Measurements from ENCODE around the gene CRIM1. TPM values are rescaled to one million over a fixed set of nuclear protein-coding genes. Genes with fewer than 3 reads are reported as not detected.

The CRIM1 gene
- total and polyA plus RNA-seq, 7 experiments from 2014 or later, result 0.10 to 7.1 (median 0.92) TPM

- no peaks in the 10 kb centered on the region for H3K4me1 ChIP-seq (ENCODE audit: control insufficient read depth in 2 of 2, insufficient read depth in 2 of 2, low read length in 2 of 2)
- Mint-ChIP-seq H3K27me3 (no peaks in the 10 kb centered on the region), H3K27ac (no peak overlapping the region), H3K36me3 (peaks cover 0 to 16% (median 0%) of the 10 kb centered on the region in 5 donors), H3K4me1 (peaks cover 0 to 11% (median 0%) of the 10 kb centered on the region in 7 donors), H3K4me3 (no peak overlapping the region), H3K9me3 (no peaks in the 10 kb centered on the region)
- ATAC-seq (no peak), DNase-seq (no peak)
- H3K36me3 ChIP-seq (ENCODE audit: control insufficient read depth in 2 of 3, insufficient read depth in 3 of 3, low read length in 3 of 3), result no peaks in the 10 kb centered on the region
- CTCF ChIA-PET, result no interaction called here
- H3K9me3 ChIP-seq (ENCODE audit: control insufficient read depth in 2 of 3, low read length in 3 of 3), result no peaks in the 10 kb centered on the region
- POLR2A ChIA-PET, result no interaction called here
- intact Hi-C loops (cut with micrococcal nuclease), result no loop called here
- H3K27me3 ChIP-seq (ENCODE audit: control insufficient read depth in 2 of 2, insufficient read depth in 2 of 2, low read length in 2 of 2), result no peaks in the 10 kb centered on the region
- H3K27ac ChIP-seq (ENCODE audit: low read depth, low read length), result no peak overlapping the region
- no peak overlapping the region for H3K4me3 ChIP-seq (ENCODE audit: low read length)
Measured at GRCh38 chr2:36528274-36528673, 172.7 kb downstream of the CRIM1 start.

- peaks cover 0 to 16% (median 0%) of the 10 kb centered on the region in 5 donors for H3K36me3 Mint-ChIP-seq
- no peaks in the 10 kb centered on the region for H3K27me3 Mint-ChIP-seq
- H3K4me3 Mint-ChIP-seq, result no peak overlapping the region
- ATAC-seq (no peak), DNase-seq (no peak)
- POLR2A ChIA-PET, result no interaction called here
- intact Hi-C loops (cut with micrococcal nuclease), result no loop called here
- peaks cover 0 to 11% (median 0%) of the 10 kb centered on the region in 7 donors for H3K4me1 Mint-ChIP-seq
- CTCF ChIA-PET, result interaction anchor here (0.6 kb wide), 1 partner anchor 1672 kb away, joined by 3 read pairs; no protein-coding TSS in a partner anchor
- H3K27me3 ChIP-seq (ENCODE audit: control insufficient read depth in 2 of 2, insufficient read depth in 2 of 2, low read length in 2 of 2), result no peaks in the 10 kb centered on the region
- no peaks in the 10 kb centered on the region for H3K9me3 ChIP-seq (ENCODE audit: control insufficient read depth in 2 of 3, low read length in 3 of 3)
- no peaks in the 10 kb centered on the region for H3K4me1 ChIP-seq (ENCODE audit: control insufficient read depth in 2 of 2, insufficient read depth in 2 of 2, low read length in 2 of 2)
- H3K4me3 ChIP-seq (ENCODE audit: low read length), result no peak overlapping the region
- no peak overlapping the region for H3K27ac ChIP-seq (ENCODE audit: low read depth, low read length)
- no peaks in the 10 kb centered on the region for H3K9me3 Mint-ChIP-seq
- H3K27ac Mint-ChIP-seq, result no peak overlapping the region
- H3K36me3 ChIP-seq (ENCODE audit: control insufficient read depth in 2 of 3, insufficient read depth in 3 of 3, low read length in 3 of 3), result no peaks in the 10 kb centered on the region
Measured at GRCh38 chr2:36528766-36529392, 173.3 kb downstream of the CRIM1 start.

GRCh38 chr2:36530178-36530982, 174.8 kb downstream of the CRIM1 start:
- no peaks in the 10 kb centered on the region for H3K27me3 ChIP-seq (ENCODE audit: control insufficient read depth in 2 of 2, insufficient read depth in 2 of 2, low read length in 2 of 2)
- CTCF ChIA-PET, result no interaction called here
- DNase-seq, result no peak

GRCh38 chr2:36530983-36531354, 175.4 kb downstream of the CRIM1 start:
- ATAC-seq (no peak), DNase-seq (no peak)
- H3K27ac ChIP-seq (ENCODE audit: low read depth, low read length), result no peak overlapping the region
- CTCF ChIA-PET, result no interaction called here
- no peak overlapping the region for H3K4me3 ChIP-seq (ENCODE audit: low read length)
- Mint-ChIP-seq H3K36me3 (peaks cover 0 to 12% (median 0%) of the 10 kb centered on the region in 5 donors), H3K9me3 (peaks cover 0 to 3% (median 0%) of the 10 kb centered on the region in 11 donors), H3K27ac (no peak overlapping the region), H3K4me3 (no peak overlapping the region), H3K27me3 (no peaks in the 10 kb centered on the region), H3K4me1 (peaks cover 0 to 11% (median 0%) of the 10 kb centered on the region in 7 donors)
- H3K27me3 ChIP-seq (ENCODE audit: control insufficient read depth in 2 of 2, insufficient read depth in 2 of 2, low read length in 2 of 2), result no peaks in the 10 kb centered on the region
- no peaks in the 10 kb centered on the region for H3K9me3 ChIP-seq (ENCODE audit: control insufficient read depth in 2 of 3, low read length in 3 of 3)
- no peaks in the 10 kb centered on the region for H3K4me1 ChIP-seq (ENCODE audit: control insufficient read depth in 2 of 2, insufficient read depth in 2 of 2, low read length in 2 of 2)
- POLR2A ChIA-PET, result no interaction called here
- H3K36me3 ChIP-seq (ENCODE audit: control insufficient read depth in 2 of 3, insufficient read depth in 3 of 3, low read length in 3 of 3), result no peaks in the 10 kb centered on the region
- intact Hi-C loops (cut with micrococcal nuclease), result no loop called here

More at GRCh38 chr2:36530178-36530982, 174.8 kb downstream of the CRIM1 start:
- H3K4me3 Mint-ChIP-seq, result no peak overlapping the region
- Histone ChIP-seq H3K4me3 (ENCODE audit: low read length) (no peak overlapping the region), H3K27ac (ENCODE audit: low read depth, low read length) (no peak overlapping the region), H3K36me3 (ENCODE audit: control insufficient read depth in 2 of 3, insufficient read depth in 3 of 3, low read length in 3 of 3) (no peaks in the 10 kb centered on the region), H3K4me1 (ENCODE audit: control insufficient read depth in 2 of 2, insufficient read depth in 2 of 2, low read length in 2 of 2) (no peaks in the 10 kb centered on the region), H3K9me3 (ENCODE audit: control insufficient read depth in 2 of 3, low read length in 3 of 3) (no peaks in the 10 kb centered on the region)
- H3K27ac Mint-ChIP-seq, result no peak overlapping the region
- peaks cover 0 to 3% (median 0%) of the 10 kb centered on the region in 11 donors for H3K9me3 Mint-ChIP-seq
- peaks cover 0 to 11% (median 0%) of the 10 kb centered on the region in 7 donors for H3K4me1 Mint-ChIP-seq
- H3K36me3 Mint-ChIP-seq, result peaks cover 0 to 12% (median 0%) of the 10 kb centered on the region in 5 donors
- POLR2A ChIA-PET, result no interaction called here
- intact Hi-C loops (cut with micrococcal nuclease), result no loop called here
- ATAC-seq, result no peak
- H3K27me3 Mint-ChIP-seq, result no peaks in the 10 kb centered on the region

GRCh38 chr2:36534275-36534799, 178.8 kb downstream of the CRIM1 start:
- CTCF ChIA-PET, result no interaction called here
- peak overlapping the region in 5 of 9 donors; percentile 19 to 51 (median 28) for H3K27ac Mint-ChIP-seq
- DNase-seq, result no peak
- no peaks in the 10 kb centered on the region for H3K27me3 ChIP-seq (ENCODE audit: control insufficient read depth in 2 of 2, insufficient read depth in 2 of 2, low read length in 2 of 2)
- no peak overlapping the region for H3K4me3 Mint-ChIP-seq
- intact Hi-C loops (cut with micrococcal nuclease), result no loop called here
- ATAC-seq, result no peak
- H3K27me3 Mint-ChIP-seq, result no peaks in the 10 kb centered on the region
- no peak overlapping the region for H3K4me3 ChIP-seq (ENCODE audit: low read length)
- H3K36me3 Mint-ChIP-seq, result peaks cover 0 to 6% (median 0%) of the 10 kb centered on the region in 5 donors
- peaks cover 0 to 4% (median 0%) of the 10 kb centered on the region in 7 donors for H3K4me1 Mint-ChIP-seq
- POLR2A ChIA-PET, result no interaction called here
- H3K9me3 Mint-ChIP-seq, result peaks cover 0 to 3% (median 0%) of the 10 kb centered on the region in 11 donors
- no peaks in the 10 kb centered on the region for H3K36me3 ChIP-seq (ENCODE audit: control insufficient read depth in 2 of 3, insufficient read depth in 3 of 3, low read length in 3 of 3)
- H3K9me3 ChIP-seq (ENCODE audit: control insufficient read depth in 2 of 3, low read length in 3 of 3), result no peaks in the 10 kb centered on the region
- no peak overlapping the region for H3K27ac ChIP-seq (ENCODE audit: low read depth, low read length)
- H3K4me1 ChIP-seq (ENCODE audit: control insufficient read depth in 2 of 2, insufficient read depth in 2 of 2, low read length in 2 of 2), result no peaks in the 10 kb centered on the region

- H3K4me1 Mint-ChIP-seq, result peaks cover 0 to 4% (median 0%) of the 10 kb centered on the region in 7 donors
- ATAC-seq (no peak), DNase-seq (no peak)
- Histone ChIP-seq H3K9me3 (ENCODE audit: control insufficient read depth in 2 of 3, low read length in 3 of 3) (no peaks in the 10 kb centered on the region), H3K4me1 (ENCODE audit: control insufficient read depth in 2 of 2, insufficient read depth in 2 of 2, low read length in 2 of 2) (no peaks in the 10 kb centered on the region), H3K36me3 (ENCODE audit: control insufficient read depth in 2 of 3, insufficient read depth in 3 of 3, low read length in 3 of 3) (no peaks in the 10 kb centered on the region), H3K4me3 (ENCODE audit: low read length) (no peak overlapping the region), H3K27ac (ENCODE audit: low read depth, low read length) (no peak overlapping the region), H3K27me3 (ENCODE audit: control insufficient read depth in 2 of 2, insufficient read depth in 2 of 2, low read length in 2 of 2) (no peaks in the 10 kb centered on the region)
- POLR2A ChIA-PET, result no interaction called here
- CTCF ChIA-PET, result no interaction called here
- H3K9me3 Mint-ChIP-seq, result peaks cover 0 to 3% (median 0%) of the 10 kb centered on the region in 11 donors
- H3K27me3 Mint-ChIP-seq, result no peaks in the 10 kb centered on the region
- no peak overlapping the region for H3K4me3 Mint-ChIP-seq
- intact Hi-C loops (cut with micrococcal nuclease), result no loop called here
- H3K27ac Mint-ChIP-seq, result no peak overlapping the region
- H3K36me3 Mint-ChIP-seq, result peaks cover 0 to 6% (median 0%) of the 10 kb centered on the region in 5 donors
Measured at GRCh38 chr2:36535099-36535498, 179.5 kb downstream of the CRIM1 start.

Measured in naive thymus-derived CD4-positive, alpha-beta T cell (primary cell).